CD4-positive, alpha-beta T cell (primary cell): ENCODE measurements around the gene TXNL4B. TPM values are rescaled to one million over a fixed set of nuclear protein-coding genes. Genes with fewer than 3 reads are reported as not detected.

Experiments used
- ATAC-seq: fragments of 200-7000 bp; cut with Tn5 transposase; one replicate; pipeline ENCODE4 v1.10.0; 2022; ENCODE audit warnings: mild to moderate bottlenecking; ENCODE audit not compliant: poor library complexity
- CTCF ChIA-PET: fragments of 350-600 bp; sonication (Branson Sonifier 250); formaldehyde crosslinking; loops from one replicate; lab custom pipeline; 2021; ENCODE audit warnings: antibody characterized with exemption, inconsistent platforms; lab: Charles Lee
- POLR2A ChIA-PET: fragments of 350-600 bp; sonication (Branson Sonifier 250); formaldehyde crosslinking; loops from one replicate; lab custom pipeline; 2021; ENCODE audit warnings: antibody characterized with exemption, inconsistent platforms; lab: Charles Lee
- DNase-seq, 14 experiments: peaks; one replicate each; pipeline ENCODE4 v3.0.0-alpha.2; 2013 to 2020; ENCODE audit warnings: mixed read lengths in 2 of 14
- H3K27ac ChIP-seq, 2 donors: one replicate each; pipeline versions ENCODE4 v1.5.1 to v1.7.0; 2013; ENCODE audit warnings: low read length in 2 of 2, low read depth in 1 of 2, mild to moderate bottlenecking in 1 of 2
- H3K27me3 ChIP-seq, 2 experiments: 1 replicate in 1 of 2; 2 replicates in 1 of 2; pipeline versions ENCODE4 v1.6.1 to v1.7.0; 2013; ENCODE audit warnings: low read length in 2 of 2, control low read depth in 1 of 2, mild to moderate bottlenecking in 1 of 2, moderate library complexity in 1 of 2; ENCODE audit not compliant: insufficient read depth in 2 of 2, control insufficient read depth in 1 of 2
- H3K36me3 ChIP-seq: one replicate; pipeline ENCODE4 v1.6.1; 2013; ENCODE audit warnings: low read length, control low read depth; ENCODE audit not compliant: insufficient read depth
- H3K4me1 ChIP-seq: one replicate; pipeline ENCODE4 v1.6.1; 2013; ENCODE audit warnings: low read length, control low read depth; ENCODE audit not compliant: insufficient read depth
- H3K4me3 ChIP-seq: one replicate; pipeline ENCODE4 v1.5.1; 2013; ENCODE audit warnings: mild to moderate bottlenecking, low read length, moderate library complexity
- H3K9me3 ChIP-seq, 2 experiments: 1 replicate in 1 of 2; 2 replicates in 1 of 2; pipeline versions ENCODE4 v1.6.1 to v1.7.0; 2013; ENCODE audit warnings: low read length in 2 of 2, mild to moderate bottlenecking in 2 of 2, control low read depth in 1 of 2, moderate library complexity in 1 of 2; ENCODE audit not compliant: control insufficient read depth in 1 of 2, insufficient read depth in 1 of 2
- H3K27ac Mint-ChIP-seq: one replicate; pipeline ENCODE4 v1.8.0; 2020; ENCODE audit warnings: mixed read lengths
- H3K27me3 Mint-ChIP-seq: one replicate; pipeline ENCODE4 v1.8.0; 2021; ENCODE audit warnings: mixed read lengths
- H3K36me3 Mint-ChIP-seq: one replicate; pipeline ENCODE4 v1.8.0; 2021; ENCODE audit warnings: low read depth, mixed read lengths
- H3K4me1 Mint-ChIP-seq: one replicate; pipeline ENCODE4 v1.8.0; 2021; ENCODE audit warnings: low read depth, mixed read lengths
- H3K4me3 Mint-ChIP-seq: one replicate; pipeline ENCODE4 v1.8.0; 2020; ENCODE audit warnings: mild to moderate bottlenecking, mixed read lengths
- H3K9me3 Mint-ChIP-seq: one replicate; pipeline ENCODE4 v1.8.0; 2020; ENCODE audit warnings: mixed read lengths
- CTCF ChIP-seq: fragments of 200-600 bp; IDR thresholded peaks from one replicate; pipeline ENCODE4 v1.8.0; 2022; ENCODE audit warnings: antibody characterized with exemption, mild to moderate bottlenecking
- intact Hi-C, 2 experiments: fragments of 100-400 bp; cut with DNase I in 1 of 2; cut with micrococcal nuclease in 1 of 2; formaldehyde crosslinking; loops; one replicate each; pipeline versions ENCODE4 v1.15.1 to v1.9.0; 2023 to 2025; cut with DNase I, micrococcal nuclease
- total RNA-seq, 174 experiments: library from RNA in 2 of 174; stranded (reverse) in 2 of 174; gene quantifications; one replicate each; pipeline ENCODE4 v1.2.3 and lab custom pipeline; 2021 to 2026

Gene TXNL4B
- total RNA-seq, 2 experiments from 2014 or later: 11.5 to 15.0 TPM

- H3K9me3 ChIP-seq: no peaks in the 10 kb centered on the region
- H3K4me1 ChIP-seq: peaks cover 27% of the 10 kb centered on the region
- DNase-seq (no peak), ATAC-seq (peak; percentile 11)
- Mint-ChIP-seq H3K36me3 (peaks cover 76% of the 10 kb centered on the region), H3K4me1 (peaks cover 71% of the 10 kb centered on the region), H3K27me3 (no peaks in the 10 kb centered on the region), H3K4me3 (peak overlapping the region; percentile 95), H3K27ac (peak overlapping the region; percentile 94), H3K9me3 (no peaks in the 10 kb centered on the region)
- CTCF ChIA-PET: interaction anchor here (0.9 to 1.2 kb wide), 2 partner anchors 10 to 528 kb away, joined by 3 to 4 read pairs; no protein-coding TSS in a partner anchor
- no peak for TF ChIP-seq CTCF
- POLR2A ChIA-PET: interaction anchor here (1.2 to 1.8 kb wide), 3 partner anchors 211 to 572 kb away, joined by 5 to 9 read pairs (median 6); no protein-coding TSS in a partner anchor
- intact Hi-C loops: loop anchor here (1.0 to 10.0 kb wide), 6 partner anchors 84 to 631 kb away; partner anchors contain the start of genes PHLPP2 (in 1 of the 2) and ZNF23 (in 1 of the 2)
- H3K27ac ChIP-seq: peak overlapping the region; percentile 91
- no peaks in the 10 kb centered on the region for H3K27me3 ChIP-seq
- H3K4me3 ChIP-seq: peak overlapping the region; percentile 88
- peaks cover 47% of the 10 kb centered on the region for H3K36me3 ChIP-seq
Observed at GRCh38 chr16:72092832-72093447, 480 bp downstream of the TXNL4B start.

- TF ChIP-seq CTCF: no peak
- no peak for ATAC-seq
Observed at GRCh38 chr16:72091217-72091616, 2.2 kb downstream of the TXNL4B start.

DNA sequence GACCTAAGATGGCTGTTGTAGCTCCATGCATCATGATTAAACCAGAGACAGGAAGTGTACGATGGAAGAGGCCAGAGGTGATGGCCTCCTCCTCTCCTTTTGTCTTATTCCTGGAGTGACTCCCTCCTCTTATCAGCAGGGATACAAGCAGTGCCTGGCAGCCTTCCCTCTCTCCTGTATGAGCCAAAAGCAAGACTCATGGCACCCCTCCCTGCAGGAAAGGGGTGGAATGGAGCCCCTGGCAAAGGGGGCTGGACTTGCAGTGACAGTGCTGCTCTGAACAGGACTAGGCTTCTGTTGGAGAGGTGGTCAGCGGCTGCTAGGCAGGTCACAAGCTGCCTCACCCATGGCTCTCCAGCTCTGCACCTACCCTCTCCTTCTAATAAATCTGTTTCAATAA lies 8.4 kb downstream of the TXNL4B start:
- no peaks in the 10 kb centered on the region for H3K4me1 ChIP-seq
- Mint-ChIP-seq H3K27me3 (no peaks in the 10 kb centered on the region), H3K36me3 (peaks cover 58% of the 10 kb centered on the region), H3K4me1 (peaks cover under 1% of the 10 kb centered on the region), H3K9me3 (peaks cover 3% of the 10 kb centered on the region), H3K4me3 (no peak overlapping the region), H3K27ac (no peak overlapping the region)
- ChIA-PET POLR2A (no interaction called here), CTCF (no interaction called here)
- no peak overlapping the region for H3K4me3 ChIP-seq
- no peak overlapping the region for H3K27ac ChIP-seq
- no peaks in the 10 kb centered on the region for H3K27me3 ChIP-seq
- DNase-seq: no peak
- no peak for ATAC-seq
- peaks cover 47% of the 10 kb centered on the region for H3K36me3 ChIP-seq
- H3K9me3 ChIP-seq: peaks cover 5 to 9% of the 10 kb centered on the region in 2 experiments
- TF ChIP-seq CTCF: no peak
- intact Hi-C loops: no loop called here

More at GRCh38 chr16:72091217-72091616, 2.2 kb downstream of the TXNL4B start:
- peak overlapping the region; percentile 94 for H3K27ac Mint-ChIP-seq
- H3K4me3 ChIP-seq: no peak overlapping the region
- H3K4me1 ChIP-seq: peaks cover 27% of the 10 kb centered on the region
- peaks cover 72% of the 10 kb centered on the region for H3K36me3 Mint-ChIP-seq
- ChIA-PET POLR2A (no interaction called here), CTCF (no interaction called here)
- H3K36me3 ChIP-seq: peaks cover 45% of the 10 kb centered on the region
- H3K27me3 Mint-ChIP-seq: no peaks in the 10 kb centered on the region
- no peaks in the 10 kb centered on the region for H3K9me3 ChIP-seq
- DNase-seq: no peak
- H3K4me3 Mint-ChIP-seq: peak overlapping the region; percentile 95
- H3K27ac ChIP-seq: no peak overlapping the region
- H3K27me3 ChIP-seq: no peaks in the 10 kb centered on the region
- H3K9me3 Mint-ChIP-seq: no peaks in the 10 kb centered on the region
- H3K4me1 Mint-ChIP-seq: peaks cover 57% of the 10 kb centered on the region
- intact Hi-C loops: loop anchor here (2.0 to 10.0 kb wide), 5 partner anchors 278 to 629 kb away; partner anchors contain the start of genes PHLPP2 (in 1 of the 2) and ZNF23 (in 1 of the 2)
